GM12801 (cell line): ENCODE results near the gene DEAF1.

Experiments used
- CTCF ChIP-seq: IDR thresholded peaks from one replicate; pipeline ENCODE4 v1.5.1; 2011; ENCODE audit warnings: control low read depth; ENCODE audit not compliant: insufficient read length; ENCODE audit errors: extremely low read depth

DEAF1 gene

GRCh38 chr11:608791-609251, 86.2 kb downstream of the DEAF1 start:
- no peak for TF ChIP-seq CTCF

DNA sequence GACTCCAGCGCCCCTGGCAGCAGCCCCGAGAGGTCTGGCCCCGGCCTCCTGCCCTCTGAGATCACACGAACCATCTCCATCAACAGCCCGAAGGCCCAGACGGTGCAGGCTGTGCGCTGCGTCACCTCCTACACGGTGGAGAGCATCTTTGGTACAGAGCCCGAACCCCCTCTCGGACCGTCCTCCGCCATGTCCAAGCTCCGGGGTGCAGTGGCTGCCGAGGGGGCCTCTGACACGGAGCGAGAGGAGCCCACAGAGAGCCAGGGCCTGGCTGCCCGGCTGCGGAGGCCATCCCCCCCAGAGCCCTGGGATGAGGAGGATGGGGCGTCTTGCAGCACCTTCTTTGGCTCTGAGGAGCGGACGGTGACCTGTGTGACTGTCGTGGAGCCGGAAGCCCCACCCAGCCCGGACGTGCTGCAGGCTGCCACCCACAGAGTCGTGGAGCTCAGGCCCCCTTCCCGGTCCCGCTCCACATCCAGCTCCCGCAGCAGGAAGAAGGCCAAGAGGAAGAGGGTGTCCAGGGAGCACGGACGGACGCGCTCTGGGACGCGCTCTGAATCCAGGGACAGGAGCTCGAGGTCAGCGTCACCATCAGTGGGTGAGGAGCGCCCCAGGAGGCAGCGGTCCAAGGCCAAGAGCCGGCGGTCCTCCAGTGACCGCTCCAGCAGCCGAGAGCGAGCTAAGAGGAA, 86.9 kb downstream of the DEAF1 start:
- TF ChIP-seq CTCF = no peak

DNA sequence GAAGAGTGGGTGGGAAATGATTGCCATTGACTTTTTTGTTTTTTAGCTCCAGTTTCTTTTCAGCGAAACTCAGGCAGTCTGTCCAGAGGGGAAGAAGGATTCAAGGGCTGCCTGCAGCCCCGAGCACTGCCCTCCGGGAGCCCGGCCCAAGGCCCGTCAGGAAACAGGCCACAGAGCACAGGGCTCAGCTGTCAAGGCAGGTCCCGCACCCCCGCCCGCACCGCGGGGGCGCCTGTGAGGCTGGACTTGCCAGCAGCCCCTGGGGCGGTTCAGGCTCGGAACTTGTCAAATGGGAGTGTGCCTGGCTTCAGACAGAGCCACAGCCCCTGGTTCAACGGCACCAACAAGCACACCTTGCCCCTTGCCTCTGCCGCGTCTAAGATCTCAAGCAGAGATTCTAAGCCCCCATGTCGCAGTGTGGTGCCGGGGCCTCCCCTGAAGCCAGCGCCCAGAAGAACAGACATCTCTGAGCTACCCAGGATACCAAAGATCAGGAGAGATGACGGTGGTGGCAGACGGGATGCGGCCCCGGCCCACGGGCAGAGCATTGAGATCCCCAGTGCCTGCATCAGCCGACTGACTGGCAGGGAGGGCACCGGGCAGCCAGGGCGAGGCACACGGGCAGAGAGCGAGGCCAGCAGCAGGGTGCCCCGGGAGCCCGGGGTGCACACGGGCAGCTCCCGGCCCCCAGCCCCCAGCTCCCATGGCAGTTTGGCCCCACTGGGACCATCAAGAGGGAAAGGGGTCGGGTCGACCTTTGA, 87.8 kb downstream of the DEAF1 start:
- no peak for TF ChIP-seq CTCF

DNA sequence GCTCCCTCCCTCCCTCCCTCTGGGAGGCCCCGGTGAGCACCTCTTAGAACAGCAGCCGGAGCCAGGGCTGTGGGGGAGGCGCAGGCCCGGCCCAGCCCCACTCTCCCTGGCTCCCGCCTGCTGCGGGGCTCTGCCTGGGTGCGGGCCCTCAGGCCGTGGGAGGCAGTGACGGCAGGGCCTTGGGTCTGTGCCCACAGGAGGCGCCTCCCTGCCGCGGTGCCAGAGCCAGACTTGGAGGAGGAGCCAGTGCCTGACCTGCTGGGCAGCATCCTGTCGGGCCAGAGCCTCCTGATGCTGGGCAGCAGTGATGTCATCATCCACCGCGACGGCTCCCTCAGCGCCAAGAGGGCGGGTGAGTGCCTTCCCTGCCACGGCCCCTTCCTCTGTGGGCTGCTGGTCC, 88.8 kb downstream of the DEAF1 start:
- no peak for TF ChIP-seq CTCF

- TF ChIP-seq CTCF = no peak
These were observed 89.5 kb downstream of the DEAF1 start for GRCh38 chr11:605286-606129.

DNA sequence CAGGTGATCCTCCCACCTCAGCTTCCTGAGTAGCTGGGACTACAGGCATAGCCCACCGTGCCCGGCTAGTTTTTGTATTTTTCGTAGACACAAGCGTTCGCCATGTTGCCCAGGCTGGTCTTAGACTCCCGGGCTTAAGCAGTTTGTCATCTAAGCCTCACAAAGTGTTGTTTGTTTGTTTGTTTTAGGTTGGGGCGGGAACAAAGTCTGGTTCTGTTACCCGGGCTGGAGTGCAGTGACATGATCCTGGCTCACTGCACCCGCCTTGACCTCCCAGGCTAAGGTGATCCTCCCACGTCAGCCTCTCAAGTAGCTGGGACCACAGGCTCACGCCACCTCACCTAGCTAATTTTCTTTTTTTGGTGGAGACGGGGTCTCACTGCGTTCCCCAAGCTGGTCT, 91.9 kb downstream of the DEAF1 start:
- no peak for TF ChIP-seq CTCF
